Measurements from ENCODE around the gene GPR171.
A peak's percentile ranks its signal among the peaks of the same experiment; 100 is the strongest.

DNA sequence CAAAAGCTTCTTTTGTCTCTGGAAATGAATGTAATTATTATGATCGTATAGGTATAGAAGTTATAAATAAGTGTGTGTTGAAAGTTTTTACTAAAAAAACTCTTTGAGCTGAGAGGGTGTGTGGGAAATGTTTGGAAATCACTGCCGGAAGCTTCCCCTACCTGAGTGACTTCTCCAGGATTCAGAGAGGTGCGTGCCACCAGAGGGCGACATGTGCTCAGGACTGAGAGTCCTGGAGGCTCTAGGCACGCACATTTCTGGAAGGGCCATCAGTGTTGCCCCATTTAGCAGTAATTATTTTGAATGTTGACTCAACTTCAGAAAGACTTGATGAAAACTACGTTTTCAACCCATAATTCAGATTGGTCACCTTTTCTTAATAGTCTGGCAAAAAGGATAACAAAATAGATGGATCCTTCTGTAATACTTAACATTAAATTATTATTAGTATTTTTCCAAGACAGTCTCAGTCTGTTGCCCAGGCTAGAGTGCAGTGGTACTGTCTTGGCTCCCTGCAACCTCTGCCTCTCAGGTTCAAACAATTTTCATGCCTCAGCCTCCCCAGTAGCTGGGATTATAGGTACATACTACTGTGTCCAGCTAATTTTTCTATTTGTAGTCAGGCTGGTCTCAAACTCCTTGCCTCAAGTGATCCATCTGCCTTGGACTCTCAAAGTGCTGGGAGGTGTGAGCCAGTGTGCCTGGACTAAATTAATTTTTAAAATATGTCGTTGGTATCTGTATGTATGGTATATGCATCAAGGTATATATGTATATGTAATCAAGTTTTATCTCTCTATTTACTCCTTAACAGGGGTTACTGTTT is 34.5 kb downstream of the GPR171 start:
- TF ChIP-seq EZH2 (IDR thresholded peaks at IDR 0.05; ENCODE audit: borderline replicate concordance, low read depth, low read length, severe bottlenecking) (no peak), FOS (IDR thresholded peaks at IDR 0.05; ENCODE audit: borderline replicate concordance, insufficient read depth, low read length) (no peak)
- TF ChIP-seq, protein P1, sequence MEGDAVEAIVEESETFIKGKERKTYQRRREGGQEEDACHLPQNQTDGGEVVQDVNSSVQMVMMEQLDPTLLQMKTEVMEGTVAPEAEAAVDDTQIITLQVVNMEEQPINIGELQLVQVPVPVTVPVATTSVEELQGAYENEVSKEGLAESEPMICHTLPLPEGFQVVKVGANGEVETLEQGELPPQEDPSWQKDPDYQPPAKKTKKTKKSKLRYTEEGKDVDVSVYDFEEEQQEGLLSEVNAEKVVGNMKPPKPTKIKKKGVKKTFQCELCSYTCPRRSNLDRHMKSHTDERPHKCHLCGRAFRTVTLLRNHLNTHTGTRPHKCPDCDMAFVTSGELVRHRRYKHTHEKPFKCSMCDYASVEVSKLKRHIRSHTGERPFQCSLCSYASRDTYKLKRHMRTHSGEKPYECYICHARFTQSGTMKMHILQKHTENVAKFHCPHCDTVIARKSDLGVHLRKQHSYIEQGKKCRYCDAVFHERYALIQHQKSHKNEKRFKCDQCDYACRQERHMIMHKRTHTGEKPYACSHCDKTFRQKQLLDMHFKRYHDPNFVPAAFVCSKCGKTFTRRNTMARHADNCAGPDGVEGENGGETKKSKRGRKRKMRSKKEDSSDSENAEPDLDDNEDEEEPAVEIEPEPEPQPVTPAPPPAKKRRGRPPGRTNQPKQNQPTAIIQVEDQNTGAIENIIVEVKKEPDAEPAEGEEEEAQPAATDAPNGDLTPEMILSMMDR (IDR thresholded peaks at IDR 0.05; ENCODE audit: extremely low read depth in 1 of 2, insufficient read depth in 1 of 2, low read depth in 1 of 2, low read length in 2 of 2), result peak; percentile 68 to 76
